ENCODE measurements around the gene TUBG2.
"Not testable (repeated sequence)": the region's sequence is repeated elsewhere in the genome, so short reads cannot be mapped to it uniquely, and the experiment has no call there.

Gene TUBG2

DNA sequence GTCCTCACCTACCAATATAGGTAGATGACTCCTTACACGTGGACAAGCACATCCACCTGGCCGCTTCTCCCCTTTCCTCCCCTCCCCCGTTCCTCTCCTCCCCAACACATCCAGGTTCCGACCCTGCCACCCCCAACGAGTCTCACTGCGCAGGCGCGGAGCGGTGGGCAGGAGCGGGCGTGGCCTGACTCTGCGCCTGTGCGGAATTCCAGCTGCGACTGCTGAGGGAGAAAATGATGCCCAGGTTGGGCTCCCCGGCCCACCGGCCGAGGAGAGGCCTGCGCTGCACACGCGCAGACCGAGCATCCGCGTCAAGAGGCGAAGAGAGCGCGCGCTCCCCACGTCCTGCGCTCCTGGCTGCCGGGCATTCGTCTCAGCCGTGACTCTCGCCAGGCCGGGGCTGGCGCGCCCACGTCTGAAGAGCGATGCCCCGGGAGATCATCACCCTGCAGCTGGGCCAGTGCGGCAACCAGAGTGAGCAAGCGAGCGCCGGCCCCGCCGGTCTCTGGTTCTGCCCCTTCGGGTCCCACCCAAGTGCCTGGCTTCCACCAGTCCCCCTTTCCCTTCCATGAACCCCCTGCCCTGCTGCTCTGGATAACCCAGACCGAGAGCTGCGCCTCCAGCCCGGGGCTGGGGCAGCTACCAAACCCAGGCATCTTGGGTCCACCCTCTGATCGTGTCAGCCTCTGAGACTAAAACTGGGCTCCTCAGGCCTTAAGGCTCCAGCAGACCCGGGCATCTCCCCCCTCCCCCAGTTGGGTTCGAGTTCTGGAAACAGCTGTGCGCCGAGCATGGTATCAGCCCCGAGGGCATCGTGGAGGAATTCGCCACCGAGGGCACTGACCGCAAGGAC lies at the start of gene TUBG2:
Gene TUBG2 (plus strand): TSS at position 206 of the 853 bp plus-strand sequence. CDS start 220 bp downstream, at position 426.
- peak within 1 kb of the TSS; percentile 90 for H3K4me3 Mint-ChIP-seq
- no peaks in the 10 kb centered on the region for H3K36me3 Mint-ChIP-seq
- peak within 1 kb of the TSS; percentile 73 for H3K27ac Mint-ChIP-seq
- peaks cover 16% of the 10 kb centered on the region for H3K4me1 Mint-ChIP-seq (ENCODE audit: low read depth)
- no peaks in the 10 kb centered on the region for H3K9me3 Mint-ChIP-seq (ENCODE audit: low read depth)
- peaks cover 1% of the 10 kb centered on the region for H3K27me3 Mint-ChIP-seq

DNA sequence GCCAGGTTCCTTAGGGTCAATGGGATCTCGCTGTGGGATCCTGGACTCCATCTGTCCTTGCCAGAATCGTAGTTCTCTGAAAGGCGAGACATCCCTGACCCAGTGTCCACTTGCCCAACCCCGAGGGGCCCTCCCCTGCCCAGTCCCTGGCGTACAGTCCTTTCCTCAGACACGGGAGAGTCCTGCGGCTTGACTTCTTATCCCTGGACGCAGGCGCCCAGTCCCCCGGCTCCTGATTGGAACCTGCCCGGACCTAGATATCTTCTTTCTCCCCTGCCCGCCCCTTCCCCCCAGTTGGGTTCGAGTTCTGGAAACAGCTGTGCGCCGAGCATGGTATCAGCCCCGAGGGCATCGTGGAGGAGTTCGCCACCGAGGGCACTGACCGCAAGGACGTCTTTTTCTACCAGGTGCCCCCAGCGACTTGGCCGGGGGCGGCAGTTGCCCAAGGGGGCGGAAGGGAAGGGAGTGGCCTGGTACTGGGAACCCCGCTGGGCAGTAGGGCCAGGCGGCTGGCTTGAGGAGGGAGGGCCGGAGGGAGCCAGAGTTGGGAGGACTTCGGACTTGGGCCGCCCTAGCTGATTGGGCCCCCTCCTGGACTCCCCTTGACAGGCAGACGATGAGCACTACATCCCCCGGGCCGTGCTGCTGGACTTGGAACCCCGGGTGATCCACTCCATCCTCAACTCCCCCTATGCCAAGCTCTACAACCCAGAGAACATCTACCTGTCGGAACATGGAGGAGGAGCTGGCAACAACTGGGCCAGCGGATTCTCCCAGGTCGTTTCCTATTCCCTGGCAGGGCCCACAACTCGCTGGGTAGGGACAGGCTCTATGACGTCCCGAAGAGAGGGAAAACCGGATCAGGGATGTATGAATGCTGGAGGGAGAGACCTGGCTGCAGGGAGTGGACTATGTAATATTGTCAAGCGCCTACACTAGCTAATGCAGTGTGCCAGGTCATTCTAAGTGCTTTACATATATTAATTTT lies 49.0 kb upstream of the TUBG2 start:
- H3K4me1 Mint-ChIP-seq (ENCODE audit: low read depth) = peaks cover 36% of the 10 kb centered on the region
- peak overlapping the region; percentile 100 for H3K4me3 Mint-ChIP-seq
- not testable (repeated sequence) for H3K9me3 Mint-ChIP-seq (ENCODE audit: low read depth); H3K27me3 Mint-ChIP-seq; H3K36me3 Mint-ChIP-seq
- H3K27ac Mint-ChIP-seq = peak overlapping the region; percentile 98

DNA sequence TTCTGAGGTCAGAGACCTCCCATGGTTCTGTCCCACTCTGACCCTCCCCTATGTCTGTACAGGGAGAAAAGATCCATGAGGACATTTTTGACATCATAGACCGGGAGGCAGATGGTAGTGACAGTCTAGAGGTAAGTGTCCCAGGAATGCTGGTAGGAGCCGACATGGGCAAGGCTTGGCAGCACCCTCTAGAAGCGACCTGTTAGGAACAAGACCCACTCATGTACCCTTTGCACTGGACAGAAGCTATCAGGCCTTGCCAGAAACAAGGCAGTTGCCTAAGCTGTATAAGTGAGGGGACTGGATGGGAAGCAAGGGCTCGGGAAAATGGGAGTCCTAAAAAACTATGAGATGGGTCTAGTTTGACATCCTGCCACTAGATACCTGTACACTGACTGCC lies 47.1 kb upstream of the TUBG2 start:
- H3K27ac Mint-ChIP-seq = no peak overlapping the region
- peaks cover 17% of the 10 kb centered on the region for H3K4me1 Mint-ChIP-seq (ENCODE audit: low read depth)
- H3K27me3 Mint-ChIP-seq = no peaks in the 10 kb centered on the region
- H3K36me3 Mint-ChIP-seq = peaks cover 6% of the 10 kb centered on the region
- H3K9me3 Mint-ChIP-seq (ENCODE audit: low read depth) = no peaks in the 10 kb centered on the region
- peak overlapping the region; percentile 33 for H3K4me3 Mint-ChIP-seq

DNA sequence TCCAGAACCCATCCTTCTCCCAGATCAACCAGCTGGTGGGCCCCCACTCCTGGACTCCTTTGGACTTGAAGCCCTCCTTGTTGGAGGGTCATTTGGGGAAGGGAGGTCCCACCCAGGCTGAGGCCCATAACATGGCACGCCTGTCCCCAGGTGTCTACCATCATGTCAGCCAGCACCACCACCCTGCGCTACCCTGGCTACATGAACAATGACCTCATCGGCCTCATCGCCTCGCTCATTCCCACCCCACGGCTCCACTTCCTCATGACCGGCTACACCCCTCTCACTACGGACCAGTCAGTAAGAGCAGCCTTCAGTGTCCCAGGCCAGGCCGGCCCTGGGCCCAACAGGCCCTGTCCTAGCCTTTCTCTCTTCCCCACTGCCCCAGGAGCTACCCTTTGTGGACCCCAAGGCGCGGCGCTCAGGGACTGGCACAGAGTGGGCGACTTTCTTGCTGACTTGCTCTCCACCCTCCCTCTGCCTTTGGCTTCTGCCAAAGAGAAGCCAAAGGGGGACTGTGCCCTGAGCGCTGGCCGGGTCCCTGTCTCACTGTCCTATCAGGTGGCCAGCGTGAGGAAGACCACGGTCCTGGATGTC lies 45.3 kb upstream of the TUBG2 start:
- Mint-ChIP-seq H3K9me3 (ENCODE audit: low read depth) (no peaks in the 10 kb centered on the region), H3K36me3 (peaks cover 6% of the 10 kb centered on the region), H3K27ac (no peak overlapping the region), H3K4me3 (no peak overlapping the region), H3K27me3 (no peaks in the 10 kb centered on the region), H3K4me1 (ENCODE audit: low read depth) (peaks cover 4% of the 10 kb centered on the region)

DNA sequence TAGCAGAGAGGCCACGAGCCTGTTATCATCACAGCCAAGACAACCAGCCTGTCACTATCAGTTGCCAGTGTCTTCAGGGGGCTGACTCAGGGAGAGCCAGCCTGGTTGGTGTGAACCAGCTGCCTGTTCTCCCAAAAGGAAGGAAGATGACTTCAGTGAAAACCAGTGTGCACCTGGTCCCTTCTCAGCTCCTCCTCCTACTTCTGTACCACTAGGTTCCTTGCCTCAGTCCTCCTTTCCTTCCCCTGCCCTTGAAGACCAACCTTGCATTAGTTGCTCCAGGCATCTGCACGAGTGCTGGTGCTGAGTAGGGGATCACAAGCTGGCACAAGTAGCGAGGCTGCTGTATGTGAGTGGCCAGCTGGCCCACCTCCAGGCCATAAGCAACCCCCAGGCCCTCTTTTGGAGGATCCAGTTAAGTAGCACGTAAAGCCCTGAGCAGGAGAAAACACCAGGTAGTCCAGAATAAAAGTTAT lies 41.1 kb upstream of the TUBG2 start:
- H3K27ac Mint-ChIP-seq = no peak overlapping the region
- H3K4me1 Mint-ChIP-seq (ENCODE audit: low read depth) = no peaks in the 10 kb centered on the region
- no peaks in the 10 kb centered on the region for H3K27me3 Mint-ChIP-seq
- H3K4me3 Mint-ChIP-seq = no peak overlapping the region
- H3K9me3 Mint-ChIP-seq (ENCODE audit: low read depth) = no peaks in the 10 kb centered on the region
- peaks cover 3% of the 10 kb centered on the region for H3K36me3 Mint-ChIP-seq

DNA sequence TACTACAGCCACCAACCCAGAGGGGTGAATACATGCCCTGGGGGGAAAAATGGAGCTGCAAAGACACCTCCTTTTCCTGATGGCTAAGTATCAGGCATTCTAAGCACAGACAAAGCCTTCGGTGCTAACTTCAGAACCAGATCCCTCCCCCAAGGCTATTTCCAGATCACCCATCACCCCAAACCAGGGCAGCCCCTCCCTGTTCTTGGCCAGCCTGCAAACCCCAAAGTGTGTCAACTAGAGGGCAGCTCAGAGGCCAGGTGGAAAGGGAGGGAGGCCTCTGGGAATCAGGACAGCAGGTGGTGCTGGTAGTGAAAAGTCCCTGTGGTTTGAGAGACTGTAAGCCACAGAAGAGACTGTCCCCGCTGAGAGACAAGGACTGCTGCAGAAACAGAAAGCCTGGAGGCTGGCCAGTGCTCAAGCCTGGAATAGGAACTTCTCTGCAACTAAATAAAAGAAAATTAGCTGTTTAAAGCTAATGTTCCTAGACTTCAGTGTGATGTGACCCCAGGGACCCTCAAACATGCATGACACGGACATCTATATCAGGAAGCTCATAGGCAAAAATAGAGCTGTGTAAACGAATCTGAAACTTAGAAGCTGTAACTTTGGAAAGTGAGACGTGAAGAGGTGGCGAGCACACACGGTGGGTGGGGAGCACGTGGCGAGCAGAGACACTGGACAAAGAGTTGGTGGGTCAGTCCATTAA lies 40.5 kb upstream of the TUBG2 start:
- Mint-ChIP-seq H3K36me3 (peaks cover 3% of the 10 kb centered on the region), H3K27ac (no peak overlapping the region), H3K27me3 (no peaks in the 10 kb centered on the region), H3K9me3 (ENCODE audit: low read depth) (no peaks in the 10 kb centered on the region), H3K4me3 (no peak overlapping the region), H3K4me1 (ENCODE audit: low read depth) (no peaks in the 10 kb centered on the region)

DNA sequence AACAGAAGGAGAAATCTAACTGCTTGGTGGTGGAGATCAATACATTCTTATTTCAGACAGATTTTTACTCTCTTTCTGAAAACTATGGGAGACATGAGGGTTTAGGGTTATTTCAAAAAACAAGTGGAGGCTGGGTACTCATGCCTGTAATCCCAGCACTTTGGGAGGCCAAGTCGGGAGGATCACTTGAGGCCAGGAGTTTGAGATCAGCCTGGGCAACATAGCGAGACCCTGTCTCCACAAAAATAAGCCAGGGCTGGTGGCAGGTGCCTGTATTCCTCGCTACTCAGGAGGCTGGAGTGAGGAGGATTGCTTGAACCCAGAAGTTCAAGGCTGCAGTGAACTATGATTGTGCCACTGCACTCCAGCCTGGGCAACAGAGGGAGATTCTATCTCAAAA lies 37.1 kb upstream of the TUBG2 start:
- H3K27ac Mint-ChIP-seq; H3K27me3 Mint-ChIP-seq; H3K4me3 Mint-ChIP-seq; H3K36me3 Mint-ChIP-seq; H3K4me1 Mint-ChIP-seq (ENCODE audit: low read depth); H3K9me3 Mint-ChIP-seq (ENCODE audit: low read depth): not testable (repeated sequence)

DNA sequence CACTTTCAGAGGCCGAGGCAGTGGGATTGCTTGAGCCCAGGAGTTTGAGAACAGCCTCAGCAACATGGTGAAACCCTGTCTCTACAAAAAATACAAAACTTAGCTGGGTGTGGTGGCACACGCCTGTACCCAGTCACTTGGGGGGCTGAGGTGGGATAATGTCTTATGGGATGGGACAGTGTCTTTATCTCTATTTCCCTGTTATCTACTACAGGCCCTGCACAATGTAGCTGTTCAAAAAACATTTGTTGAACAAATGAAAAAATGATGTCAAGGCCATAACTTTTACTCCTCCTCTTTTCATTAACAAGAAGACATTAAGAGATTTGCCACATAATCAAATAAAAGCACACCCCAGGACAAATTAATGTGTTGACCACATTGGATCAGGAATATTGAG lies 35.8 kb upstream of the TUBG2 start:
- no peak overlapping the region for H3K27ac Mint-ChIP-seq
- no peak overlapping the region for H3K4me3 Mint-ChIP-seq
- no peaks in the 10 kb centered on the region for H3K36me3 Mint-ChIP-seq
- no peaks in the 10 kb centered on the region for H3K4me1 Mint-ChIP-seq (ENCODE audit: low read depth)
- H3K27me3 Mint-ChIP-seq = no peaks in the 10 kb centered on the region
- no peaks in the 10 kb centered on the region for H3K9me3 Mint-ChIP-seq (ENCODE audit: low read depth)

DNA sequence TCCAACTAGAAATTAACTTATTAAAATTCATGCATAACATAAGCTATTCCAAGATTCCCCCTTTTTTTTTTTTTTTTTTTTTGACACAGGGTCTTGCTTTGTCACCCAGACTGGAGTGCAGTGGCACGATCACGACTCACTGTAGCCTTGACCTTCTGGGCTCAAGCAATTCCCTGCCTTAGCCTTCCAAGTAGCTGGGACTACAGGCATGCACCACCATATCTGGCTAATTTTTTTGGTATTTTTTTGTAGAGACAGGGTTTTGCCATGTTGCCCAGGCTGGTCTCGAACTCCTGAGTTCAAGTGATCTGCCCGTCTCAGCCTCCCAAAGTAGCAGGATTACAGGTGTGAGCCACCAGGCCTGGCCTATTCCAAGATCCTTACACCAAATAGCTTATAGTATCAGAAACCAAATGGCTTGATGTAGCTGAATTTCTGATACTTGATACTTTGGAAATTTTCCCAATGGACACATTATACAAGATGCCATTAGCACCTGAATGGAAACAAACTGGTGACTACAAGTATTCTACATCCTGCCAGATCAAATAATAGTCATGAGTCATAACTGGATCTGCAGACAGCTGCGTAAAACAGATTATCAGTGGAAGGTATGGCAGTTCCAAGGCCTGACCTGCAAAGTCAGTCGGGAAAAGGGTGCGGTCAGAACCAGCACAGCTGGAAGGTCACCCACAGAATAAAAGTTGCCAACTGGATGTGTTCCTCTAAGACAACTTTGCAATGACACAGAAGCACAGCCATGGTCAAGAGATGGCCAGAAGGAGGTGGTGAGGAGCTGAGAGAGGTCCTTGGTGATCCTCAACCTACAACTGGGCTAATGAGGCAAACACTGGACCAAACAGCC lies 35.1 kb upstream of the TUBG2 start:
- H3K27ac Mint-ChIP-seq = no peak overlapping the region
- no peak overlapping the region for H3K4me3 Mint-ChIP-seq
- H3K9me3 Mint-ChIP-seq (ENCODE audit: low read depth) = no peaks in the 10 kb centered on the region
- no peaks in the 10 kb centered on the region for H3K4me1 Mint-ChIP-seq (ENCODE audit: low read depth)
- no peaks in the 10 kb centered on the region for H3K27me3 Mint-ChIP-seq
- no peaks in the 10 kb centered on the region for H3K36me3 Mint-ChIP-seq

DNA sequence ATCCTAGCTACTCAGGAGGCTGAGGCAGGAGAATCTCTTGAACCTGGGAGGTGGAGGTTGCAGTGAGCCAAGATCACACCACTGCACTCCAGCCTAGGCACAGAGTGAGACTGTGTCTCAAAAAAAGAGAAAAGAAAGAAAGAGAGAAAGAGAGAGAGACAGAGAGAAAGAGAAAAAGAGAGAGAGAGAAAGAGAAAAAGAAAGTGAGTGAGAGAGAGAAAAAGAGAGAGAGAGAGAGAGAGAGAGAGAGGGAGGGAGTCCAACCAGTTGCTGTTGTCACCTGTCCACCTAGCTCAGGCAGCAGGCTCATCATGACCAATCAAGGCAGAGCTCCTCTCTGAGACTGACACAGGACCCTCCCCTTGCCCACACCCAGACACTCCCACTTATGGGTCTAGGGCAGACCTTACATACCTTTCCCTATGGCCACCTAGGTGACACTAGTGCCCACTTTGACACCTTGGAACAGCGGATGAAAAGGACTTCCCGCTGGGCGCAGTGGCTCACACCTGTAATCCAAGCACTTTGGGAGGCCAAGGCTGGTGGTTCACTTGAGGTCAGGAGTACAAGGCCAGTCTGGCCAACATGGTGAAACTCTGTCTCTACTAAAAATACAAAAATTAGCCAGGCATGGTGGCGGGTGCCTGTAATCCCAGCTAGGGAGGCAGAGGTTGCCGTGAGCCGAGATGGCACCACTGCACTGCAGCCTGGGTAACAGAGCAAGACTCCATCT lies 31.9 kb upstream of the TUBG2 start:
- not testable (repeated sequence) for H3K27ac Mint-ChIP-seq; H3K27me3 Mint-ChIP-seq; H3K4me3 Mint-ChIP-seq; H3K9me3 Mint-ChIP-seq (ENCODE audit: low read depth); H3K36me3 Mint-ChIP-seq; H3K4me1 Mint-ChIP-seq (ENCODE audit: low read depth)

DNA sequence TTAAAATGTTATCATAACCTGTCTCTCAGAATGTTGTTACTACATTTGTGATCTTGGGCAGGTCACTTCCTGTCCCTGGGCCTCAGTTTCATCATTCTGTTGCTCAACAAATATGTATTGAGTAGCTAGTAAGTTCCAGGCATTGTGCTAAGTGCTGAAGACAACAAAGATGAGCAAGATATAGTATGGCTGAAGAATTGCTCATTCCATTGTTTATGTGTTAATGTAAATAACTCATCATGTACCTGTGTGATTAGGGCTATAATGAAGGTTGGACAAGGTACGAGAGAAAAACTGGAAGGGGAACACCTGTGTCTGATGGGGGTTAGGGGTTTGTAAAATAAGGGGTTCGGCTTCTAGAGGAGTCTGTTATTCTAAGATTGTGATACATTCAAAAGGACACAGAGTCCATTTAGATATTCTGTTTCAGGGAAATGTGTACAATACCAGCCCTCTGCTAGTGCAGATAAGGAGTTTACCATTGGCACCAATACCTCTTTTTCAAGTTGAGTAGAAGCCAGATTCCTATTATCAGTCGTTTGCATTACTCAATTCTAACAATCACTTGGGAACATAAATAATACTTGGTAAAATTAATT lies 29.6 kb upstream of the TUBG2 start:
- Mint-ChIP-seq H3K9me3 (ENCODE audit: low read depth) (no peaks in the 10 kb centered on the region), H3K27ac (no peak overlapping the region), H3K4me3 (no peak overlapping the region), H3K36me3 (no peaks in the 10 kb centered on the region), H3K27me3 (no peaks in the 10 kb centered on the region), H3K4me1 (ENCODE audit: low read depth) (no peaks in the 10 kb centered on the region)

DNA sequence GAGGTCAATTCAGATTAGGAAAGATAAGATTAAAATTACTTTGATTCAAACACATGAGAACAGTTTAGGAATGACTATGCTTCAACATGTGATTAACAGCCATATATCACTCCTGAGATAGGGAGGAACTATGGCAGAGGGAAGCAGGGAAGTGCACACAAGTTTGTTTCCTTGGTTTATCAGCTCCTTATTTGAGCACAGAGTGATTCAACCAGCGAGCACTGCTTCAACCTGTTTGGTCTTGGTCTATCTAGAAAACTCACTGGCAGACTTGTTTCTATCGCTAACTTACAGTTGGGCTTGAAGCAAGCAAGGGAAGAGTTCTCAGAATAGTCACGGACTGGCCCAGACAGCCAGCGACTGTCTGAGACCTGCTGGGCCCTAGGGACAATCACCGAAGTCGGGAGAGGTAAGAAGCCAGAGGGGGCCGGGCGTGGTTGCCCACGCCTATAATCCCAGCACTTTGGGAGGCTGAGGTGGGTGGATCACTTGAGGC lies 26.1 kb upstream of the TUBG2 start:
- H3K36me3 Mint-ChIP-seq = no peaks in the 10 kb centered on the region
- H3K4me3 Mint-ChIP-seq = no peak overlapping the region
- no peaks in the 10 kb centered on the region for H3K4me1 Mint-ChIP-seq (ENCODE audit: low read depth)
- H3K9me3 Mint-ChIP-seq (ENCODE audit: low read depth) = no peaks in the 10 kb centered on the region
- H3K27me3 Mint-ChIP-seq = no peaks in the 10 kb centered on the region
- H3K27ac Mint-ChIP-seq = no peak overlapping the region

All from activated naive CD8-positive, alpha-beta T cell (primary cell).